ENCODE data around the gene TTC9B. TPM values are rescaled to one million over a fixed set of nuclear protein-coding genes. Genes with fewer than 3 reads are reported as not detected.

The TTC9B gene
- 1 to 10 TPM in 1 of 4 donors, under 1 TPM in 1, not detected in 2; 0.21 to 2.6 TPM for polyA plus RNA-seq
- long read RNA-seq, donor 1, partial matches to known transcripts, result 0 of 1 reads
- long read RNA-seq, donor 1, other reads (novel, unspliced or antisense), result 0 of 1 reads
- long read RNA-seq, donor 2, result 0 reads
- long read RNA-seq, donor 3, partial matches to known transcripts, result 0 of 2 reads
- long read RNA-seq, donor 3, other reads (novel, unspliced or antisense), result 0 of 2 reads
- long read RNA-seq, donor 4, result 0 reads
- long read RNA-seq, donor 5, partial matches to known transcripts, result 0 of 1 reads
- long read RNA-seq, donor 5, other reads (novel, unspliced or antisense), result 0 of 1 reads
- long read RNA-seq, donor 6, result 0 reads
- long read RNA-seq, donor 7, result 0 reads
- long read RNA-seq, donor 8, result 0 reads
- long read RNA-seq, donor 9, partial matches to known transcripts, result 0 of 1 reads
- long read RNA-seq, donor 9, other reads (novel, unspliced or antisense), result 0 of 1 reads
- long read RNA-seq, donor 10, transcript TTC9B-201 (3 exons, 843 nt), result major isoform, 11 of 11 reads
- long read RNA-seq, donor 10, partial matches to known transcripts, result 0 of 11 reads
- long read RNA-seq, donor 10, other reads (novel, unspliced or antisense), result 0 of 11 reads

- no peak for FAIRE-seq
- peak in 1 of 2 donors; percentile 53 for DNase-seq
- Histone ChIP-seq H3K27ac (ENCODE audit: low read depth in 1 of 3, low read length in 2 of 3) (no peak within 1 kb of the TSS), H3K4me1 (ENCODE audit: control insufficient read depth in 3 of 3, insufficient read depth in 2 of 3, low read depth in 1 of 3, low read length in 2 of 3) (peaks cover 0 to 16% (median 0%) of the 10 kb centered on the region in 3 donors), H3K4me3 (ENCODE audit: low read depth in 1 of 3, low read length in 3 of 3) (peak within 1 kb of the TSS in 1 of 3 donors; percentile 25), H3K36me3 (ENCODE audit: control insufficient read depth in 3 of 3, insufficient read depth in 2 of 3, low read depth in 1 of 3, low read length in 3 of 3) (peaks cover 0 to 1% (median 0%) of the 10 kb centered on the region in 3 donors), H3K9me3 (ENCODE audit: control insufficient read depth in 2 of 2, insufficient read depth in 1 of 2, low read depth in 1 of 2, low read length in 1 of 2) (peaks cover 0 to 7% of the 10 kb centered on the region in 2 donors), H3K27me3 (ENCODE audit: control insufficient read depth in 3 of 3, insufficient read depth in 3 of 3, low read length in 3 of 3) (peaks cover 6 to 44% (median 11%) of the 10 kb centered on the region in 3 donors)
- WGBS, 3 donors, result 4 to 8% (median 6%) methylated on average over 50 to 75 of the region's 75 CpGs
These were observed at the start of gene TTC9B for GRCh38 chr19:40217934-40218890. TTC9B (minus strand) TSS chr19:40218384; CDS start chr19:40218381, 3 bp downstream.

DNA sequence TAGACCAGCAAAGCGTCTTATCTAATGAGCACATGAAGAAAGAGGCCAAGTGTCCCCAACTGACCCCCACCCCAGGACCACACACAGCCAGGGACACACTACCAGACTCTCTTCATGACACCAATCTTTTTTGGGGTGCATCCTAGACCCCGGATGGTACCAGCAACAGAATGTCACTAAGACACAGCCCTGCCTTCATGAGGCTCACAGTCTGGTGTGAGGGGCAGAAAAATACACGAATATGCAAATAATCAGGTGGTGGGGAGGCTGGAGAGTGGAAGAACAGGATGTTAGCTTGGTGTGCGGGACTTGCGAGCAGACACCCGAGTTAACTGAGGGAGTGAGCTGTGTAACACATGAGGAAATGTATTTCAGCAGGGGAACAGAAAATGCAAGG lies 49.4 kb upstream of the TTC9B start:
- H3K27ac ChIP-seq (ENCODE audit: low read depth in 1 of 3, low read length in 2 of 3), result no peak overlapping the region
- peaks cover 0 to 3% of the 10 kb centered on the region in 2 donors for H3K9me3 ChIP-seq (ENCODE audit: control insufficient read depth in 2 of 2, insufficient read depth in 1 of 2, low read depth in 1 of 2, low read length in 1 of 2)
- H3K4me1 ChIP-seq (ENCODE audit: control insufficient read depth in 3 of 3, insufficient read depth in 2 of 3, low read depth in 1 of 3, low read length in 2 of 3), result no peaks in the 10 kb centered on the region
- H3K4me3 ChIP-seq (ENCODE audit: low read depth in 1 of 3, low read length in 3 of 3), result no peak overlapping the region
- H3K27me3 ChIP-seq (ENCODE audit: control insufficient read depth in 3 of 3, insufficient read depth in 3 of 3, low read length in 3 of 3), result no peaks in the 10 kb centered on the region
- no peak for DNase-seq
- WGBS, 3 donors, result 85 to 93% (median 89%) methylated on average over 6 of the region's 6 CpGs
- no peak for FAIRE-seq
- peaks cover 4 to 78% (median 6%) of the 10 kb centered on the region in 3 donors for H3K36me3 ChIP-seq (ENCODE audit: control insufficient read depth in 3 of 3, insufficient read depth in 2 of 3, low read depth in 1 of 3, low read length in 3 of 3)

GRCh38 chr19:40266912-40267600 lies 48.9 kb upstream of the TTC9B start:
- Histone ChIP-seq H3K9me3 (ENCODE audit: control insufficient read depth in 2 of 2, insufficient read depth in 1 of 2, low read depth in 1 of 2, low read length in 1 of 2) (peaks cover 0 to 8% of the 10 kb centered on the region in 2 donors), H3K27me3 (ENCODE audit: control insufficient read depth in 3 of 3, insufficient read depth in 3 of 3, low read length in 3 of 3) (no peaks in the 10 kb centered on the region), H3K4me3 (ENCODE audit: low read depth in 1 of 3, low read length in 3 of 3) (no peak overlapping the region), H3K36me3 (ENCODE audit: control insufficient read depth in 3 of 3, insufficient read depth in 2 of 3, low read depth in 1 of 3, low read length in 3 of 3) (peaks cover 4 to 79% (median 6%) of the 10 kb centered on the region in 3 donors), H3K27ac (ENCODE audit: low read depth in 1 of 3, low read length in 2 of 3) (no peak overlapping the region), H3K4me1 (ENCODE audit: control insufficient read depth in 3 of 3, insufficient read depth in 2 of 3, low read depth in 1 of 3, low read length in 2 of 3) (no peaks in the 10 kb centered on the region)
- DNase-seq (no peak), FAIRE-seq (no peak)
- WGBS, 3 donors, result 86 to 91% (median 88%) methylated on average over 15 of the region's 15 CpGs

DNA sequence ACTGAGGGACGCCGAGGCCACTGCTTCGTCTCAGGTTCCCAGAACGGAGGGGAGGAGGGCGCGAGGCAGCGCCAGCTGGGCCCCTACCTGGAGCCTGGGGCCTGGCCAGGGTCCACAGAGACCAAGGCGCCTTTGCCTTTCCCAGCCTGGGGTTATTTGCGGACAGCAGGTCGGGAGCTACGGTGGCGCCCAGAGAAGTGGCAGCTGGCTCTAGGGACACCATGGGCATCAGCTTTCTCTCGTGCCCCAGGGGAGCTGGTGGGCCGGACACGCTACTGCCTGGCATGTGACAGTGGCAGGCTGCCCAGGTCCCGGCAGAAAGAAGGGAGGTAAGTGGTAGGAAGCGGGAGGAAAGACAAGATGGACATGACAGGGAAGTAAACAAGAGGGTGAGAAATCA lies 47.9 kb upstream of the TTC9B start:
- no peaks in the 10 kb centered on the region for H3K4me1 ChIP-seq (ENCODE audit: control insufficient read depth in 3 of 3, insufficient read depth in 2 of 3, low read depth in 1 of 3, low read length in 2 of 3)
- WGBS, 3 donors, result 75 to 82% (median 78%) methylated on average over 17 of the region's 17 CpGs
- DNase-seq (no peak), FAIRE-seq (no peak)
- H3K27me3 ChIP-seq (ENCODE audit: control insufficient read depth in 3 of 3, insufficient read depth in 3 of 3, low read length in 3 of 3), result no peaks in the 10 kb centered on the region
- H3K9me3 ChIP-seq (ENCODE audit: control insufficient read depth in 2 of 2, insufficient read depth in 1 of 2, low read depth in 1 of 2, low read length in 1 of 2), result peaks cover 0 to 8% of the 10 kb centered on the region in 2 donors
- H3K27ac ChIP-seq (ENCODE audit: low read depth in 1 of 3, low read length in 2 of 3), result no peak overlapping the region
- no peak overlapping the region for H3K4me3 ChIP-seq (ENCODE audit: low read depth in 1 of 3, low read length in 3 of 3)
- H3K36me3 ChIP-seq (ENCODE audit: control insufficient read depth in 3 of 3, insufficient read depth in 2 of 3, low read depth in 1 of 3, low read length in 3 of 3), result peaks cover 4 to 77% (median 6%) of the 10 kb centered on the region in 3 donors

- no peak overlapping the region for H3K27ac ChIP-seq (ENCODE audit: low read depth in 1 of 3, low read length in 2 of 3)
- WGBS, 3 donors, result 90 to 94% (median 92%) methylated on average over 6 of the region's 6 CpGs
- peaks cover 4 to 75% (median 6%) of the 10 kb centered on the region in 3 donors for H3K36me3 ChIP-seq (ENCODE audit: control insufficient read depth in 3 of 3, insufficient read depth in 2 of 3, low read depth in 1 of 3, low read length in 3 of 3)
- H3K9me3 ChIP-seq (ENCODE audit: control insufficient read depth in 2 of 2, insufficient read depth in 1 of 2, low read depth in 1 of 2, low read length in 1 of 2), result peaks cover 0 to 8% of the 10 kb centered on the region in 2 donors
- no peak for FAIRE-seq
- H3K4me1 ChIP-seq (ENCODE audit: control insufficient read depth in 3 of 3, insufficient read depth in 2 of 3, low read depth in 1 of 3, low read length in 2 of 3), result no peaks in the 10 kb centered on the region
- H3K27me3 ChIP-seq (ENCODE audit: control insufficient read depth in 3 of 3, insufficient read depth in 3 of 3, low read length in 3 of 3), result no peaks in the 10 kb centered on the region
- H3K4me3 ChIP-seq (ENCODE audit: low read depth in 1 of 3, low read length in 3 of 3), result no peak overlapping the region
- DNase-seq, result no peak
These were observed 47.5 kb upstream of the TTC9B start for GRCh38 chr19:40265763-40266099.

DNA sequence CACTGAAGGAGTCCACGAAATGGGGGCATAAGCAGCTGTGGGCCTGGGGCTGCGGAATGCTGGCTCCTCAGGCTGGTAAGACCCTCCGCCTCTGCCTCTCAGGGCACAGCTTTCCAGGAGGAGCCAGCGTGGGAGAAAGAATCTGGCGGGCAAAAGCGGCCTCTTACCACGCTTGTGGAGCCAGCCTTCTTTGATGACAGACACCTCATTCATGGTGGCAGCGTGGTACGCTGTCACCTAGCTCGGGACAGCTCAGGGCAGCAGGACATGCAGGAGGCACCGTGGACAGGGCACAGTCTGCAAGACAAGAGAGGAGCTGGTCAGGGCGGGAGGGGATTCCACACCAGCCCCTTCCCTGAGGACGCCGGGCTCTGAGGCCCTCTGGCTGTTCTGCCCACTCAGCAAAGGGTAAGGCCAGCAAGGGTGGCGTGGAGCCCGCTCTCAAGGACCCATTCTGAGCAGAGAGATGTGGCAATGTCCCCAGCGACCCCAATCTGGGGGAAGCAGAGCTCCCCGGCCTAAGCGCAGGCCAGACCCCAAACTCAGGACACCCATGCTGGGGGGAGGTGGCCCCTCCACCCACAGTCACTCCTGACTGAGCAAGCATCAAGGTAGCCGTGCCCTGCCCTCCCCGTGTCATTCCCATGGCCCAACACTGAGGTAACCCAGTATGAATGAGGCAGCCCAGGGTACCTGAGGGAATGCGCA lies 47.0 kb upstream of the TTC9B start:
- WGBS, 3 donors, result 93 to 95% (median 94%) methylated on average over 22 of the region's 22 CpGs
- Histone ChIP-seq H3K4me3 (ENCODE audit: low read depth in 1 of 3, low read length in 3 of 3) (no peak overlapping the region), H3K36me3 (ENCODE audit: control insufficient read depth in 3 of 3, insufficient read depth in 2 of 3, low read depth in 1 of 3, low read length in 3 of 3) (peaks cover 4 to 70% (median 6%) of the 10 kb centered on the region in 3 donors), H3K4me1 (ENCODE audit: control insufficient read depth in 3 of 3, insufficient read depth in 2 of 3, low read depth in 1 of 3, low read length in 2 of 3) (no peaks in the 10 kb centered on the region), H3K27me3 (ENCODE audit: control insufficient read depth in 3 of 3, insufficient read depth in 3 of 3, low read length in 3 of 3) (no peaks in the 10 kb centered on the region), H3K9me3 (ENCODE audit: control insufficient read depth in 2 of 2, insufficient read depth in 1 of 2, low read depth in 1 of 2, low read length in 1 of 2) (peaks cover 0 to 8% of the 10 kb centered on the region in 2 donors), H3K27ac (ENCODE audit: low read depth in 1 of 3, low read length in 2 of 3) (no peak overlapping the region)
- no peak for FAIRE-seq
- DNase-seq, result no peak

DNA sequence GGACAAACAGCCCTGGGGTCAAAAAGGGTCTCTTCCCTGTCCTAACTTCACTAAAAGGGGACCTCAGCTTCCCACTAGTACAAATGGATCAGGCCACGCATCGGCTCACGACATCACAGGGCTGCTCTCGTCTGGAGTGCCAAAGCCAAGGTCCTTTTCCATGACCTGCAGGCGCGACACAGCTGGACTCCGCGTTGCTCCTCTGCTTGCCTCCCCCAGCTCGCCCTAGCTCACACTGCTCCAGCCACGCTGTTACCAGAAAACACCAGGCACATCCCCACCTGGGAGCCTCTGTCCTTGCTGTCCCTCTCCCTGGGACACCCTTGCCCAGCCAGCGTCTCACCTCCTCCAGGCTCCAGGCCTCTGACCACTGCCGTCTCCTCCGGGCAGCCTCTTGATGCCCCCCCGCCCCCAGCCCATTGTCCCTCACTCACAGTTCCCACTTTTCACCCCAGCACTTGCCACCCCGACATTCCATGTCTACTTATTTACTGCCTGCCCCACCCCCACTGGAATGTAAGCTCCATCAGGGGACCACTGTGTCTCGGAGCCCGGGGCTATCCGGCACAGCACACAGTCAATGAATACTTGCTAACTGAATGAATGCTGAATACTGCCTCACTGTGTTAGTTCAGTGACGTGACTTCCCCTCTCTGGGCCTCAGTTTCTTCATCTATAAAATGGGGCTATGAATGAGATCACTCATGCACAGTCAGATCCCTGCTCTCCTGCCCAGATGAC lies 46.3 kb upstream of the TTC9B start:
- FAIRE-seq (no peak), DNase-seq (no peak)
- Histone ChIP-seq H3K27me3 (ENCODE audit: control insufficient read depth in 3 of 3, insufficient read depth in 3 of 3, low read length in 3 of 3) (no peaks in the 10 kb centered on the region), H3K27ac (ENCODE audit: low read depth in 1 of 3, low read length in 2 of 3) (no peak overlapping the region), H3K4me3 (ENCODE audit: low read depth in 1 of 3, low read length in 3 of 3) (no peak overlapping the region), H3K9me3 (ENCODE audit: control insufficient read depth in 2 of 2, insufficient read depth in 1 of 2, low read depth in 1 of 2, low read length in 1 of 2) (peaks cover 0 to 8% of the 10 kb centered on the region in 2 donors), H3K4me1 (ENCODE audit: control insufficient read depth in 3 of 3, insufficient read depth in 2 of 3, low read depth in 1 of 3, low read length in 2 of 3) (no peaks in the 10 kb centered on the region), H3K36me3 (ENCODE audit: control insufficient read depth in 3 of 3, insufficient read depth in 2 of 3, low read depth in 1 of 3, low read length in 3 of 3) (peaks cover 4 to 70% (median 6%) of the 10 kb centered on the region in 3 donors)
- WGBS, 3 donors, result 88 to 93% (median 88%) methylated on average over 19 of the region's 19 CpGs
